Effector memory CD4-positive, alpha-beta T cell (primary cell): Measurements from ENCODE around the gene CLCN7.

Experiments used
- DNase-seq, 3 donors: peaks; one replicate each; pipeline ENCODE4 v3.0.0-alpha.2; 2020
- H3K27ac ChIP-seq: 2 replicates; pipeline ENCODE4 v1.7.0; 2013; ENCODE audit warnings: mild to moderate bottlenecking, low read length, moderate library complexity; ENCODE audit not compliant: insufficient read depth, poor library complexity, severe bottlenecking
- H3K27me3 ChIP-seq: replicated peaks from 2 replicates; pipeline ENCODE4 v1.7.0; 2013; ENCODE audit warnings: mild to moderate bottlenecking, low read length; ENCODE audit not compliant: insufficient read depth, control insufficient read depth, poor library complexity, severe bottlenecking
- H3K36me3 ChIP-seq: 2 replicates; pipeline ENCODE4 v1.7.0; 2013; ENCODE audit warnings: mild to moderate bottlenecking, low read length, moderate library complexity; ENCODE audit not compliant: control insufficient read depth, insufficient read depth
- H3K4me1 ChIP-seq: 2 replicates; pipeline ENCODE4 v1.7.0; 2013; ENCODE audit warnings: low read length, mild to moderate bottlenecking; ENCODE audit not compliant: control insufficient read depth, insufficient read depth, poor library complexity, severe bottlenecking
- H3K4me3 ChIP-seq: 2 replicates; pipeline ENCODE4 v1.7.0; 2013; ENCODE audit warnings: low read length, low read depth, mild to moderate bottlenecking; ENCODE audit not compliant: insufficient read depth, poor library complexity, severe bottlenecking
- H3K9me3 ChIP-seq: 2 replicates; pipeline ENCODE4 v1.7.0; 2013; ENCODE audit warnings: mild to moderate bottlenecking, low read length, moderate library complexity; ENCODE audit not compliant: control insufficient read depth

Gene CLCN7

GRCh38 chr16:1510941-1511351 lies 36.1 kb upstream of the CLCN7 start:
- no peaks in the 10 kb centered on the region for H3K27me3 ChIP-seq
- H3K4me3 ChIP-seq, result no peak overlapping the region
- no peaks in the 10 kb centered on the region for H3K9me3 ChIP-seq
- H3K36me3 ChIP-seq, result peaks cover 4% of the 10 kb centered on the region
- DNase-seq, result no peak
- H3K27ac ChIP-seq, result no peak overlapping the region
- no peaks in the 10 kb centered on the region for H3K4me1 ChIP-seq

- H3K27ac ChIP-seq, result no peak overlapping the region
Observed at GRCh38 chr16:1510272-1510671, 35.4 kb upstream of the CLCN7 start.

GRCh38 chr16:1509307-1510221 lies 34.7 kb upstream of the CLCN7 start:
- no peaks in the 10 kb centered on the region for H3K4me1 ChIP-seq
- H3K27ac ChIP-seq, result no peak overlapping the region
- H3K4me3 ChIP-seq, result no peak overlapping the region
- no peaks in the 10 kb centered on the region for H3K9me3 ChIP-seq
- no peak for DNase-seq
- peaks cover 4% of the 10 kb centered on the region for H3K36me3 ChIP-seq
- no peaks in the 10 kb centered on the region for H3K27me3 ChIP-seq

More at GRCh38 chr16:1510272-1510671, 35.4 kb upstream of the CLCN7 start:
- Histone ChIP-seq H3K9me3 (no peaks in the 10 kb centered on the region), H3K36me3 (peaks cover 4% of the 10 kb centered on the region), H3K4me1 (no peaks in the 10 kb centered on the region), H3K27me3 (no peaks in the 10 kb centered on the region), H3K4me3 (no peak overlapping the region)
- no peak for DNase-seq

- Histone ChIP-seq H3K36me3 (peaks cover 4% of the 10 kb centered on the region), H3K9me3 (no peaks in the 10 kb centered on the region), H3K27me3 (no peaks in the 10 kb centered on the region), H3K27ac (no peak overlapping the region), H3K4me3 (no peak overlapping the region), H3K4me1 (no peaks in the 10 kb centered on the region)
- no peak for DNase-seq
Observed at GRCh38 chr16:1508494-1509187, 33.8 kb upstream of the CLCN7 start.

- Histone ChIP-seq H3K27me3 (no peaks in the 10 kb centered on the region), H3K4me3 (no peak overlapping the region), H3K9me3 (no peaks in the 10 kb centered on the region), H3K27ac (no peak overlapping the region), H3K4me1 (no peaks in the 10 kb centered on the region), H3K36me3 (peaks cover 20% of the 10 kb centered on the region)
- no peak for DNase-seq
Observed at GRCh38 chr16:1506494-1507213, 31.8 kb upstream of the CLCN7 start.

- H3K27ac ChIP-seq, result no peak overlapping the region
- H3K36me3 ChIP-seq, result peaks cover 28% of the 10 kb centered on the region
- no peak overlapping the region for H3K4me3 ChIP-seq
- no peaks in the 10 kb centered on the region for H3K4me1 ChIP-seq
- H3K9me3 ChIP-seq, result no peaks in the 10 kb centered on the region
- no peak for DNase-seq
- no peaks in the 10 kb centered on the region for H3K27me3 ChIP-seq
Observed at GRCh38 chr16:1505912-1506311, 31.1 kb upstream of the CLCN7 start.

- Histone ChIP-seq H3K27ac (no peak overlapping the region), H3K4me3 (no peak overlapping the region), H3K9me3 (no peaks in the 10 kb centered on the region), H3K36me3 (peaks cover 34% of the 10 kb centered on the region), H3K4me1 (no peaks in the 10 kb centered on the region), H3K27me3 (no peaks in the 10 kb centered on the region)
- DNase-seq, result no peak
Observed at GRCh38 chr16:1505073-1505844, 30.4 kb upstream of the CLCN7 start.

- Histone ChIP-seq H3K27ac (no peak overlapping the region), H3K9me3 (no peaks in the 10 kb centered on the region), H3K4me3 (no peak overlapping the region), H3K27me3 (no peaks in the 10 kb centered on the region), H3K4me1 (no peaks in the 10 kb centered on the region), H3K36me3 (peaks cover 41% of the 10 kb centered on the region)
- DNase-seq, result no peak
Observed at GRCh38 chr16:1503110-1503955, 28.5 kb upstream of the CLCN7 start.
